IMR-90 (cell line): ENCODE results near the gene PRKAR2A.
"Not testable (repeated sequence)": the region's sequence is repeated elsewhere in the genome, so short reads cannot be mapped to it uniquely, and the experiment has no call there.

Source experiments
- CEBPB ChIP-seq: IDR thresholded peaks from 2 replicates; pipeline ENCODE4 v1.6.1; 2012; ENCODE audit warnings: low read depth, low read length, improper control_type of control experiment
- CHD1 ChIP-seq: IDR thresholded peaks from 2 replicates; pipeline ENCODE4 v1.6.1; 2012; ENCODE audit warnings: low read depth, low read length, improper control_type of control experiment
- CTCF ChIP-seq: conservative IDR thresholded peaks from 2 replicates; pipeline ENCODE4 v1.5.1; 2012; ENCODE audit warnings: mild to moderate bottlenecking, low read depth, low read length, improper control_type of control experiment
- ELK1 ChIP-seq: fragments of 150-350 bp; IDR thresholded peaks from 2 replicates; pipeline ENCODE4 v1.6.1; 2016; ENCODE audit warnings: low read depth, mild to moderate bottlenecking, low read length, moderate library complexity, borderline replicate concordance
- MAFK ChIP-seq: IDR thresholded peaks from 2 replicates; pipeline ENCODE4 v1.6.1; 2012; ENCODE audit warnings: low read depth, low read length, improper control_type of control experiment
- MAZ ChIP-seq: IDR thresholded peaks from 2 replicates; pipeline ENCODE4 v1.6.1; 2012; ENCODE audit warnings: low read depth, mild to moderate bottlenecking, low read length, improper control_type of control experiment, moderate library complexity, borderline replicate concordance
- MXI1 ChIP-seq: IDR thresholded peaks from 2 replicates; pipeline ENCODE4 v1.6.1; 2012; ENCODE audit warnings: low read depth, mild to moderate bottlenecking, low read length, moderate library complexity, borderline replicate concordance
- NFE2L2 ChIP-seq: fragments of 150-350 bp; IDR thresholded peaks from 2 replicates; pipeline ENCODE4 v1.6.1; 2016; ENCODE audit warnings: low read depth, mild to moderate bottlenecking, low read length
- POLR2A ChIP-seq: IDR thresholded peaks from 2 replicates; pipeline ENCODE4 v1.6.1; 2012; ENCODE audit warnings: mild to moderate bottlenecking, low read depth, low read length
- RAD21 ChIP-seq: IDR thresholded peaks from 2 replicates; pipeline ENCODE4 v1.6.1; 2012; ENCODE audit warnings: low read length, improper control_type of control experiment
- RCOR1 ChIP-seq: IDR thresholded peaks from 2 replicates; pipeline ENCODE4 v1.6.1; 2012; ENCODE audit warnings: mild to moderate bottlenecking, low read length, improper control_type of control experiment; ENCODE audit not compliant: insufficient replicate concordance
- RFX5 ChIP-seq: IDR thresholded peaks from 2 replicates; pipeline ENCODE4 v1.8.0; 2012; ENCODE audit warnings: low read depth, mild to moderate bottlenecking, low read length, moderate library complexity
- SMC3 ChIP-seq: fragments of 150-350 bp; IDR thresholded peaks from 2 replicates; pipeline ENCODE4 v1.6.1; 2016; ENCODE audit warnings: low read depth, mild to moderate bottlenecking, antibody characterized with exemption, low read length, moderate library complexity
- USF2 ChIP-seq: fragments of 150-350 bp; IDR thresholded peaks from 2 replicates; pipeline ENCODE4 v1.6.1; 2017; ENCODE audit warnings: mild to moderate bottlenecking, antibody characterized with exemption, low read length, low read depth

GRCh38 chr3:48800831-48801230 is 46.8 kb downstream of the PRKAR2A start:
- TF ChIP-seq RCOR1, NFE2L2, CTCF, POLR2A, USF2, SMC3, MAFK, ELK1, CEBPB, MXI1, RFX5, MAZ, CHD1, RAD21: not testable (repeated sequence)
